ENCODE measurements around the gene UNC5B. TPM values are rescaled to one million over a fixed set of nuclear protein-coding genes. Genes with fewer than 3 reads are reported as not detected.

UNC5B gene
- total RNA-seq, 1 experiment from 2014 or later = 22.0 TPM

GRCh38 chr10:71349406-71349805 is 137.0 kb downstream of the UNC5B start:
- no peaks in the 10 kb centered on the region for H4K20me1 ChIP-seq (ENCODE audit: insufficient read depth)
- POLR2A ChIA-PET = no interaction called here

GRCh38 chr10:71351087-71351486 is 138.7 kb downstream of the UNC5B start:
- BruUV-seq (replicated peaks) = no TSS peak
- POLR2A ChIA-PET = no interaction called here

More at GRCh38 chr10:71349406-71349805, 137.0 kb downstream of the UNC5B start:
- no peak for DNase-seq (ENCODE audit: low read depth, low spot score)
- no peak overlapping the region for H3K4me3 ChIP-seq (replicated peaks in 1 of 2; ENCODE audit: low read depth in 1 of 2, low read length in 2 of 2)
- no peaks in the 10 kb centered on the region for H3K27me3 ChIP-seq (ENCODE audit: insufficient read depth, low read length)
- H3K79me2 ChIP-seq (ENCODE audit: insufficient read depth, low read length) = no peaks in the 10 kb centered on the region
- H3K36me3 ChIP-seq (ENCODE audit: control insufficient read depth in 1 of 2, insufficient read depth in 2 of 2, low read length in 2 of 2) = no peaks in the 10 kb centered on the region
- intact Hi-C loops (cut with micrococcal nuclease) = no loop called here
- peak; percentile 64; the same call in 1 of the 2 replicates for ATAC-seq
- TF ChIP-seq YY1 (IDR thresholded peaks at IDR 0.05; ENCODE audit: extremely low read depth, insufficient replicate concordance, low read depth, low read length) (no peak), SIN3A (IDR thresholded peaks at IDR 0.05; ENCODE audit: low read depth) (no peak), MAX (IDR thresholded peaks at IDR 0.05) (no peak), SRF (IDR thresholded peaks at IDR 0.05; ENCODE audit: low read depth) (no peak), ZNF274 (IDR thresholded peaks at IDR 0.05; ENCODE audit: low read depth, low read length) (no peak)
- ChIA-PET CTCF (no interaction called here), RAD21 (ENCODE audit: low non-redundant PET in 1 of 2, low total read pairs in 2 of 2, uncharacterized antibody in 2 of 2, unreplicated experiment in 2 of 2) (no interaction called here)
- BruUV-seq (replicated peaks) = no TSS peak
- H3K9ac ChIP-seq (ENCODE audit: low read length) = no peak overlapping the region
- H3K9me3 ChIP-seq (ENCODE audit: control insufficient read depth in 1 of 2, insufficient read depth in 1 of 2, low read depth in 1 of 2, low read length in 2 of 2) = no peaks in the 10 kb centered on the region
- peaks cover 0 to 8% of the 10 kb centered on the region in 2 experiments; a peak in 3 of 4 replicates for H3K4me1 ChIP-seq (ENCODE audit: control insufficient read depth in 1 of 2, insufficient read depth in 2 of 2, low read length in 2 of 2)
- no peak overlapping the region for H2AFZ ChIP-seq (ENCODE audit: low read depth, low read length, poor library complexity, severe bottlenecking)
- H3K4me2 ChIP-seq (ENCODE audit: low read length) = no peak overlapping the region
- H3K27ac ChIP-seq (ENCODE audit: low read depth, low read length) = no peak overlapping the region
- H3K9me2 ChIP-seq (ENCODE audit: insufficient read depth) = no peaks in the 10 kb centered on the region

More at GRCh38 chr10:71351087-71351486, 138.7 kb downstream of the UNC5B start:
- Histone ChIP-seq H3K4me2 (ENCODE audit: low read length) (no peak overlapping the region), H3K4me1 (ENCODE audit: control insufficient read depth in 1 of 2, insufficient read depth in 2 of 2, low read length in 2 of 2) (peaks cover 0 to 8% of the 10 kb centered on the region in 2 experiments; a peak in 3 of 4 replicates), H3K9me3 (ENCODE audit: control insufficient read depth in 1 of 2, insufficient read depth in 1 of 2, low read depth in 1 of 2, low read length in 2 of 2) (no peaks in the 10 kb centered on the region), H3K27ac (ENCODE audit: low read depth, low read length) (no peak overlapping the region), H3K9ac (ENCODE audit: low read length) (no peak overlapping the region), H3K36me3 (ENCODE audit: control insufficient read depth in 1 of 2, insufficient read depth in 2 of 2, low read length in 2 of 2) (no peaks in the 10 kb centered on the region), H4K20me1 (ENCODE audit: insufficient read depth) (no peaks in the 10 kb centered on the region), H3K9me2 (ENCODE audit: insufficient read depth) (no peaks in the 10 kb centered on the region), H3K27me3 (ENCODE audit: insufficient read depth, low read length) (no peaks in the 10 kb centered on the region), H2AFZ (ENCODE audit: low read depth, low read length, poor library complexity, severe bottlenecking) (no peak overlapping the region), H3K4me3 (replicated peaks in 1 of 2; ENCODE audit: low read depth in 1 of 2, low read length in 2 of 2) (no peak overlapping the region), H3K79me2 (ENCODE audit: insufficient read depth, low read length) (no peaks in the 10 kb centered on the region)
- ATAC-seq = no peak
- intact Hi-C loops (cut with micrococcal nuclease) = no loop called here
- ChIA-PET RAD21 (ENCODE audit: low non-redundant PET in 1 of 2, low total read pairs in 2 of 2, uncharacterized antibody in 2 of 2, unreplicated experiment in 2 of 2) (no interaction called here), CTCF (no interaction called here)
- DNase-seq (ENCODE audit: low read depth, low spot score) = no peak
- TF ChIP-seq CEBPB (IDR thresholded peaks at IDR 0.05; ENCODE audit: low read depth) = no peak
- TF ChIP-seq ZFX (IDR thresholded peaks at IDR 0.05) = no peak
- TF ChIP-seq POLR2AphosphoS5 (IDR thresholded peaks at IDR 0.05; ENCODE audit: low read depth, low read length) = no peak
- TF ChIP-seq CTCF (IDR thresholded peaks at IDR 0.05 in 2 of 3, conservative IDR thresholded peaks at IDR 0.05 in 1 of 3; ENCODE audit: borderline replicate concordance in 1 of 3, insufficient read depth in 1 of 3, low read depth in 2 of 3, low read length in 2 of 3) = no peak
- no peak for TF ChIP-seq RAD21 (IDR thresholded peaks at IDR 0.05; ENCODE audit: low read depth)
- no peak for TF ChIP-seq FOSL1 (IDR thresholded peaks at IDR 0.05; ENCODE audit: low read depth)
- TF ChIP-seq POLR2A (IDR thresholded peaks at IDR 0.05; ENCODE audit: borderline replicate concordance, extremely low read depth, insufficient read depth, insufficient read length) = no peak
- TF ChIP-seq TCF7L2 (IDR thresholded peaks at IDR 0.05; ENCODE audit: borderline replicate concordance, extremely low read depth, insufficient read depth, insufficient read length) = no peak

All from HCT116 (cell line).